Esophagus muscularis mucosa (tissue), 4 donors: ENCODE measurements around the gene DSTN. TPM values are rescaled to one million over a fixed set of nuclear protein-coding genes. Genes with fewer than 3 reads are reported as not detected.

Source experiments
- DNase-seq: peaks from one replicate; pipeline ENCODE4 v3.0.0-alpha.2; 2017; ENCODE audit errors: extremely low spot score
- H3K27ac ChIP-seq, 4 donors: fragments of 200-600 bp; sonication (generic); replicated peaks in 1 of 4; 1 replicate in 3 of 4; 2 replicates in 1 of 4; pipeline ENCODE4 v1.5.1; 2016 to 2019; ENCODE audit warnings: mild to moderate bottlenecking in 1 of 4
- H3K27me3 ChIP-seq, 4 donors: fragments of 200-600 bp; sonication (generic); one replicate each; pipeline versions ENCODE4 v1.5.1 to v1.6.0; 2016 to 2019
- H3K36me3 ChIP-seq, 4 donors: fragments of 200-600 bp; sonication (generic); one replicate each; pipeline ENCODE4 v1.5.1; 2016 to 2019
- H3K4me1 ChIP-seq, 4 donors: fragments of 200-600 bp; sonication (generic); one replicate each; pipeline ENCODE4 v1.5.1; 2016 to 2019
- H3K4me3 ChIP-seq, 4 donors: fragments of 200-600 bp; sonication (generic); 1 replicate in 2 of 4; 2 replicates in 2 of 4; pipeline ENCODE4 v1.5.1; 2016 to 2019; ENCODE audit warnings: mild to moderate bottlenecking in 4 of 4, moderate library complexity in 1 of 4
- H3K9me3 ChIP-seq, 4 donors: fragments of 200-600 bp; sonication (generic); 1 replicate in 3 of 4; 2 replicates in 1 of 4; pipeline ENCODE4 v1.5.1; 2016 to 2019
- CTCF ChIP-seq, 3 experiments: fragments of 200-600 bp in 2 of 3; fragments of 450-650 bp in 1 of 3; sonication (generic) in 2 of 3; IDR thresholded peaks; one replicate each; pipeline ENCODE4 v1.5.1; 2017 to 2019; ENCODE audit warnings: antibody characterized with exemption in 3 of 3, mild to moderate bottlenecking in 2 of 3, moderate library complexity in 1 of 3
- EP300 ChIP-seq: sonication (generic); formaldehyde crosslinking; IDR thresholded peaks from one replicate; pipeline ENCODE4 v1.6.1; 2017; ENCODE audit warnings: antibody characterized with exemption
- POLR2A ChIP-seq: fragments of 450-650 bp; IDR thresholded peaks from one replicate; pipeline ENCODE4 v1.6.1; 2017; ENCODE audit warnings: antibody characterized with exemption, moderate library complexity, mild to moderate bottlenecking, low read depth
- POLR2AphosphoS5 ChIP-seq, 2 donors: sonication (generic); formaldehyde crosslinking; IDR thresholded peaks; one replicate each; pipeline ENCODE4 v1.6.1; 2017; ENCODE audit warnings: antibody characterized with exemption in 2 of 2
- WGBS: methylation state at CpG from one replicate; pipeline ENCODE4 v1.1.5; 2018; 5-methylcytosine and 5-hydroxymethylcytosine counted together
- intact Hi-C: fragments of 100-400 bp; cut with DNase I; formaldehyde crosslinking; loops from one replicate; pipeline ENCODE4 v1.15.1; 2023
- total RNA-seq, 4 donors: library from RNA; depleted of rRNA; stranded (reverse); fragments of >200 nt; gene quantifications; one replicate each; pipeline versions ENCODE4 v1.1.0 to v1.2.1, GENCODE V29; 2016

The DSTN gene
- total RNA-seq, 4 donors from 2014 or later = 2,370 to 3,630 (median 3,339) TPM

GRCh38 chr20:17635332-17636244, 65.7 kb downstream of the DSTN start:
- peaks cover 24 to 69% (median 67%) of the 10 kb centered on the region in 4 donors for H3K4me1 ChIP-seq
- H3K27me3 ChIP-seq = no peaks in the 10 kb centered on the region
- no peak for TF ChIP-seq POLR2A
- no peak for TF ChIP-seq EP300
- TF ChIP-seq POLR2AphosphoS5 (IDR thresholded peaks at IDR 0.05) = no peak
- no peak for TF ChIP-seq CTCF (IDR thresholded peaks at IDR 0.05)
- 69% methylated on average over 25 of the region's 25 CpGs for WGBS
- peaks cover 16 to 91% (median 83%) of the 10 kb centered on the region in 4 donors for H3K36me3 ChIP-seq
- no peaks in the 10 kb centered on the region for H3K9me3 ChIP-seq
- DNase-seq = no peak
- no peak overlapping the region for H3K4me3 ChIP-seq
- H3K27ac ChIP-seq = peak overlapping the region; percentile 7 to 69 (median 62)
- intact Hi-C loops = no loop called here

- Histone ChIP-seq H3K4me1 (peaks cover 24 to 80% (median 79%) of the 10 kb centered on the region in 4 donors), H3K36me3 (peaks cover 22 to 91% (median 83%) of the 10 kb centered on the region in 4 donors), H3K27me3 (no peaks in the 10 kb centered on the region), H3K9me3 (no peaks in the 10 kb centered on the region), H3K27ac (peak overlapping the region in 2 of 4 donors; percentile 10 to 24), H3K4me3 (no peak overlapping the region)
- 93% methylated on average over 15 of the region's 24 CpGs for WGBS
- intact Hi-C loops = no loop called here
- no peak for DNase-seq
- TF ChIP-seq POLR2A = no peak
- no peak for TF ChIP-seq POLR2AphosphoS5 (IDR thresholded peaks at IDR 0.05)
Measured at GRCh38 chr20:17636523-17637412, 66.9 kb downstream of the DSTN start.

- no peak for DNase-seq
- intact Hi-C loops = no loop called here
- Histone ChIP-seq H3K27me3 (no peaks in the 10 kb centered on the region), H3K4me3 (no peak overlapping the region), H3K4me1 (peaks cover 28 to 86% (median 85%) of the 10 kb centered on the region in 4 donors), H3K36me3 (peaks cover 24 to 91% (median 82%) of the 10 kb centered on the region in 4 donors), H3K9me3 (no peaks in the 10 kb centered on the region), H3K27ac (peak overlapping the region in 1 of 4 donors; percentile 11)
- WGBS = 77% methylated on average over 4 of the region's 4 CpGs
- TF ChIP-seq POLR2AphosphoS5 (IDR thresholded peaks at IDR 0.05) (no peak), EP300 (no peak), CTCF (IDR thresholded peaks at IDR 0.05) (no peak), POLR2A (no peak)
Measured at GRCh38 chr20:17637413-17637780, 67.5 kb downstream of the DSTN start.

GRCh38 chr20:17637985-17638640, 68.2 kb downstream of the DSTN start:
- no peak for DNase-seq
- no peak overlapping the region for H3K4me3 ChIP-seq
- H3K27ac ChIP-seq = peak overlapping the region in 2 of 4 donors; percentile 11 to 13
- H3K36me3 ChIP-seq = peaks cover 17 to 89% (median 81%) of the 10 kb centered on the region in 4 donors
- peaks cover 30 to 93% (median 93%) of the 10 kb centered on the region in 4 donors for H3K4me1 ChIP-seq
- H3K27me3 ChIP-seq = no peaks in the 10 kb centered on the region
- 86% methylated on average over 13 of the region's 13 CpGs for WGBS
- TF ChIP-seq POLR2AphosphoS5 (IDR thresholded peaks at IDR 0.05) (no peak), CTCF (IDR thresholded peaks at IDR 0.05) (no peak), POLR2A (no peak), EP300 (no peak)
- intact Hi-C loops = no loop called here
- no peaks in the 10 kb centered on the region for H3K9me3 ChIP-seq
